ENCODE measurements around the gene LTBP3. TPM values are rescaled to one million over a fixed set of nuclear protein-coding genes. Genes with fewer than 3 reads are reported as not detected.

The LTBP3 gene
- total and polyA plus RNA-seq, 9 of the 15 experiments (the other 6 are each of a cell fraction or from before 2014, with no cell fraction given), result 0.06 to 20.5 (median 4.8) TPM

DNA sequence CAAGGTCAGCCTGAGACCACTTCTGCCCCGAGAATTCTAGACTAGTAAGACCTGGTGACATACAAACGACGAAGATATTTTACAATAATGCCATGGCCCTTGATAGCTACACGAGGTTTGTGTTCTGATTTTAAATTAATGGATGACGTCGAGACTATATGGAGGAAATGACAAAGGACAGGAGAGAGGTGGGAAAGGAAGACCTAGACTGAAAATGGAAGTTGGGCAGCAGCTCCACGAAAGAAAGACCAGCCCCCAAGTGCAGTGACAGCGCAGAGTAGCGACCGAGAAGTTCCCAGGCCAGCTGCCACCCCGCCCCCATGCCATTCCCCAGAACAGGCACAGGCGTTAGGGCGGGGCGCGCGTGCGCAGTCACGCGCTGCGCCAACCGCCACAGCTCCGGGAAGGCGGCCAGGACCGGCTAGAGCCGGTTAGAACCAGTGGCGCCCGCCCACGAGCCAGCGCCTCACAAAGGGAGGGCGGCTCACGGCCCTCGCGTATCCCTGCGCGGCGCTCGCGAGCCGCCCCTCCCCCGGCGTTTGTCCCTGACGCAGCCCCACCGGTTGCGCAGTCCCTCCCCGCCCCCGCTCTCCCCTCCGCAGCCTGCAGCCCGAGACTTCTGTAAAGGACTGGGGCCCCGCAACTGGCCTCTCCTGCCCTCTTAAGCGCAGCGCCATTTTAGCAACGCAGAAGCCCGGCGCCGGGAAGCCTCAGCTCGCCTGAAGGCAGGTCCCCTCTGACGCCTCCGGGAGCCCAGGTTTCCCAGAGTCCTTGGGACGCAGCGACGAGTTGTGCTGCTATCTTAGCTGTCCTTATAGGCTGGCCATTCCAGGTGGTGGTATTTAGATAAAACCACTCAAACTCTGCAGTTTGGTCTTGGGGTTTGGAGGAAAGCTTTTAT is 60.8 kb downstream of the LTBP3 start (continued):
- TF ChIP-seq, protein P1, sequence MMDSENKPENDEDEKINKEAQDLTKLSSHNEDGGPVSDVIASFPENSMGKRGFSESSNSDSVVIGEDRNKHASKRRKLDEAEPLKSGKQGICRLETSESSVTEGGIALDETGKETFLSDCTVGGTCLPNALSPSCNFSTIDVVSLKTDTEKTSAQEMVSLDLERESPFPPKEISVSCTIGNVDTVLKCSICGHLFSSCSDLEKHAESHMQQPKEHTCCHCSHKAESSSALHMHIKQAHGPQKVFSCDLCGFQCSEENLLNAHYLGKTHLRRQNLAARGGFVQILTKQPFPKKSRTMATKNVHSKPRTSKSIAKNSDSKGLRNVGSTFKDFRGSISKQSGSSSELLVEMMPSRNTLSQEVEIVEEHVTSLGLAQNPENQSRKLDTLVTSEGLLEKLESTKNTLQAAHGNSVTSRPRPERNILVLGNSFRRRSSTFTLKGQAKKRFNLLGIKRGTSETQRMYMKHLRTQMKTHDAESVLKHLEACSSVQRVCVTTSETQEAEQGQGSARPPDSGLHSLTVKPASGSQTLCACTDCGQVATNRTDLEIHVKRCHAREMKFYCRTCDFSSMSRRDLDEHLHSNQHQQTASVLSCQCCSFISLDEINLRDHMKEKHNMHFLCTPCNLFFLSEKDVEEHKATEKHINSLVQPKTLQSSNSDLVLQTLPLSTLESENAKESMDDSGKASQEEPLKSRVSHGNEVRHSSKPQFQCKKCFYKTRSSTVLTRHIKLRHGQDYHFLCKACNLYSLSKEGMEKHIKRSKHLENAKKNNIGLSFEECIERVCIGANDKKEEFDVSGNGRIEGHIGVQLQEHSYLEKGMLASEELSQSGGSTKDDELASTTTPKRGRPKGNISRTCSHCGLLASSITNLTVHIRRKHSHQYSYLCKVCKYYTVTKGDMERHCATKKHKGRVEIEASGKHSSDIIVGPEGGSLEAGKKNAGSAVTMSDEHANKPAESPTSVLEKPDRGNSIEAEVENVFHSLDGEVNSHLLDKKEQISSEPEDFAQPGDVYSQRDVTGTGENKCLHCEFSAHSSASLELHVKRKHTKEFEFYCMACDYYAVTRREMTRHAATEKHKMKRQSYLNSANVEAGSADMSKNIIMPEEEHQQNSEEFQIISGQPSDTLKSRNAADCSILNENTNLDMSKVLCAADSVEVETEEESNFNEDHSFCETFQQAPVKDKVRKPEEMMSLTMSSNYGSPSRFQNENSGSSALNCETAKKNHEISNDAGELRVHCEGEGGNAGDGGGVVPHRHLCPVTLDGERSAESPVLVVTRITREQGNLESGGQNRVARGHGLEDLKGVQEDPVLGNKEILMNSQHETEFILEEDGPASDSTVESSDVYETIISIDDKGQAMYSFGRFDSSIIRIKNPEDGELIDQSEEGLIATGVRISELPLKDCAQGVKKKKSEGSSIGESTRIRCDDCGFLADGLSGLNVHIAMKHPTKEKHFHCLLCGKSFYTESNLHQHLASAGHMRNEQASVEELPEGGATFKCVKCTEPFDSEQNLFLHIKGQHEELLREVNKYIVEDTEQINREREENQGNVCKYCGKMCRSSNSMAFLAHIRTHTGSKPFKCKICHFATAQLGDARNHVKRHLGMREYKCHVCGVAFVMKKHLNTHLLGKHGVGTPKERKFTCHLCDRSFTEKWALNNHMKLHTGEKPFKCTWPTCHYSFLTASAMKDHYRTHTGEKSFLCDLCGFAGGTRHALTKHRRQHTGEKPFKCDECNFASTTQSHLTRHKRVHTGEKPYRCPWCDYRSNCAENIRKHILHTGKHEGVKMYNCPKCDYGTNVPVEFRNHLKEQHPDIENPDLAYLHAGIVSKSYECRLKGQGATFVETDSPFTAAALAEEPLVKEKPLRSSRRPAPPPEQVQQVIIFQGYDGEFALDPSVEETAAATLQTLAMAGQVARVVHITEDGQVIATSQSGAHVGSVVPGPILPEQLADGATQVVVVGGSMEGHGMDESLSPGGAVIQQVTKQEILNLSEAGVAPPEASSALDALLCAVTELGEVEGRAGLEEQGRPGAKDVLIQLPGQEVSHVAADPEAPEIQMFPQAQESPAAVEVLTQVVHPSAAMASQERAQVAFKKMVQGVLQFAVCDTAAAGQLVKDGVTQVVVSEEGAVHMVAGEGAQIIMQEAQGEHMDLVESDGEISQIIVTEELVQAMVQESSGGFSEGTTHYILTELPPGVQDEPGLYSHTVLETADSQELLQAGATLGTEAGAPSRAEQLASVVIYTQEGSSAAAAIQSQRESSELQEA (IDR thresholded peaks at IDR 0.05; ENCODE audit: low read depth), result no peak
- peak; percentile 98 to 99 for TF ChIP-seq MAZ (CRISPR knock-in tag; conservative IDR thresholded peaks at IDR 0.05 in 1 of 2, IDR thresholded peaks at IDR 0.05 in 1 of 2)
- peak; percentile 99 for TF ChIP-seq LEF1 (IDR thresholded peaks at IDR 0.05)
- TF ChIP-seq ZNF551 (CRISPR knock-in tag; IDR thresholded peaks at IDR 0.05), result no peak
- no peak for TF ChIP-seq NCOA6 (IDR thresholded peaks at IDR 0.05)
- TF ChIP-seq, protein P2, sequence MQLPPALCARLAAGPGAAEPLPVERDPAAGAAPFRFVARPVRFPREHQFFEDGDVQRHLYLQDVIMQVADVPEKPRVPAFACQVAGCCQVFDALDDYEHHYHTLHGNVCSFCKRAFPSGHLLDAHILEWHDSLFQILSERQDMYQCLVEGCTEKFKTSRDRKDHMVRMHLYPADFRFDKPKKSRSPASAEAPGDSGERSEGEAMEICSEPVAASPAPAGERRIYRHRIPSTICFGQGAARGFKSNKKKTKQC (CRISPR knock-in tag; IDR thresholded peaks at IDR 0.05), result no peak; the same call in 1 of the 2 replicates
- TF ChIP-seq ZNF133 (CRISPR knock-in tag; IDR thresholded peaks at IDR 0.05), result no peak
- no peak for TF ChIP-seq NR2F6 (CRISPR knock-in tag; IDR thresholded peaks at IDR 0.05)
- TF ChIP-seq, protein P3, sequence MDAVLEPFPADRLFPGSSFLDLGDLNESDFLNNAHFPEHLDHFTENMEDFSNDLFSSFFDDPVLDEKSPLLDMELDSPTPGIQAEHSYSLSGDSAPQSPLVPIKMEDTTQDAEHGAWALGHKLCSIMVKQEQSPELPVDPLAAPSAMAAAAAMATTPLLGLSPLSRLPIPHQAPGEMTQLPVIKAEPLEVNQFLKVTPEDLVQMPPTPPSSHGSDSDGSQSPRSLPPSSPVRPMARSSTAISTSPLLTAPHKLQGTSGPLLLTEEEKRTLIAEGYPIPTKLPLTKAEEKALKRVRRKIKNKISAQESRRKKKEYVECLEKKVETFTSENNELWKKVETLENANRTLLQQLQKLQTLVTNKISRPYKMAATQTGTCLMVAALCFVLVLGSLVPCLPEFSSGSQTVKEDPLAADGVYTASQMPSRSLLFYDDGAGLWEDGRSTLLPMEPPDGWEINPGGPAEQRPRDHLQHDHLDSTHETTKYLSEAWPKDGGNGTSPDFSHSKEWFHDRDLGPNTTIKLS (IDR thresholded peaks at IDR 0.05; ENCODE audit: borderline replicate concordance, low read depth), result peak; percentile 37; the same call in 1 of the 2 replicates
- TF ChIP-seq PTTG1 (tag; IDR thresholded peaks at IDR 0.05; ENCODE audit: low read depth), result no peak
- no peak for TF ChIP-seq ZNF695 (CRISPR knock-in tag; IDR thresholded peaks at IDR 0.05)
- TF ChIP-seq JUNB (CRISPR knock-in tag; conservative IDR thresholded peaks at IDR 0.05), result no peak
- TF ChIP-seq CSDE1 (IDR thresholded peaks at IDR 0.05), result no peak
- no peak for TF ChIP-seq CBFB (CRISPR knock-in tag; IDR thresholded peaks at IDR 0.05)
- peak; percentile 42 for TF ChIP-seq ZFX (CRISPR knock-in tag; IDR thresholded peaks at IDR 0.05)
